Liver (tissue), 9 donors: ENCODE measurements around the gene TNNI3K. TPM values are rescaled to one million over a fixed set of nuclear protein-coding genes. Genes with fewer than 3 reads are reported as not detected.

Experiments
- DNase-seq: peaks from one replicate; pipeline ENCODE4 v3.0.0-alpha.2; 2017; ENCODE audit warnings: low spot score
- H3K27ac ChIP-seq, 2 donors: one replicate each; pipeline ENCODE4 v1.7.0; 2013; ENCODE audit warnings: inconsistent platforms in 2 of 2, low read length in 2 of 2, control low read depth in 1 of 2, low read depth in 1 of 2, mild to moderate bottlenecking in 1 of 2
- H3K27me3 ChIP-seq, 4 donors: one replicate each; pipeline versions ENCODE4 v1.6.1 to v1.7.0; 2013; ENCODE audit warnings: low read length in 3 of 4, inconsistent platforms in 1 of 4, mild to moderate bottlenecking in 1 of 4, moderate library complexity in 1 of 4; ENCODE audit not compliant: control insufficient read depth in 4 of 4, insufficient read depth in 4 of 4
- H3K36me3 ChIP-seq, 4 donors: one replicate each; pipeline versions ENCODE4 v1.6.1 to v1.7.0; 2013; ENCODE audit warnings: low read length in 3 of 4, mild to moderate bottlenecking in 3 of 4, low read depth in 1 of 4, moderate library complexity in 1 of 4; ENCODE audit not compliant: control insufficient read depth in 4 of 4, insufficient read depth in 3 of 4
- H3K4me1 ChIP-seq, 4 donors: one replicate each; pipeline versions ENCODE4 v1.6.1 to v1.7.0; 2013; ENCODE audit warnings: low read length in 3 of 4, mild to moderate bottlenecking in 3 of 4, moderate library complexity in 1 of 4; ENCODE audit not compliant: control insufficient read depth in 4 of 4, insufficient read depth in 4 of 4
- H3K4me3 ChIP-seq, 3 donors: one replicate each; pipeline versions ENCODE4 v1.6.1 to v1.7.0; 2013; ENCODE audit warnings: low read length in 3 of 3, control low read depth in 1 of 3, low read depth in 1 of 3, mild to moderate bottlenecking in 1 of 3
- H3K9ac ChIP-seq, 2 donors: one replicate each; pipeline ENCODE4 v1.7.0; 2013; ENCODE audit warnings: low read length in 2 of 2, mild to moderate bottlenecking in 2 of 2, moderate library complexity in 2 of 2, control low read depth in 1 of 2, low read depth in 1 of 2
- H3K9me3 ChIP-seq, 4 donors: one replicate each; pipeline versions ENCODE4 v1.6.1 to v1.7.0; 2013; ENCODE audit warnings: low read length in 3 of 4; ENCODE audit not compliant: control insufficient read depth in 4 of 4
- ATF3 ChIP-seq: IDR thresholded peaks from 2 replicates; pipeline ENCODE4 v1.6.1; 2016; ENCODE audit warnings: antibody characterized with exemption
- CTCF ChIP-seq: fragments of 150-350 bp; IDR thresholded peaks from 2 replicates; pipeline ENCODE4 v1.5.1; 2017; ENCODE audit warnings: improper control_type of control experiment, low read depth, low read length; ENCODE audit not compliant: missing input control
- EGR1 ChIP-seq, 2 donors: IDR thresholded peaks; 2 replicates each; pipeline ENCODE4 v1.6.1; 2016 to 2018; ENCODE audit warnings: antibody characterized with exemption in 2 of 2, low read depth in 2 of 2
- FOXA2 ChIP-seq: IDR thresholded peaks from 2 replicates; pipeline ENCODE4 v1.6.1; 2016; ENCODE audit warnings: antibody characterized with exemption
- GABPA ChIP-seq, 2 donors: IDR thresholded peaks in 1 of 2; conservative IDR thresholded peaks in 1 of 2; 2 replicates each; pipeline ENCODE4 v1.6.1; 2016; ENCODE audit warnings: antibody characterized with exemption in 2 of 2, mild to moderate bottlenecking in 1 of 2, moderate library complexity in 1 of 2
- HNF4G ChIP-seq: IDR thresholded peaks from 2 replicates; pipeline ENCODE4 v1.6.1; 2016; ENCODE audit warnings: antibody characterized with exemption
- JUND ChIP-seq, 2 donors: IDR thresholded peaks; 2 replicates each; pipeline ENCODE4 v1.6.1; 2016; ENCODE audit warnings: antibody characterized with exemption in 2 of 2
- MAX ChIP-seq: IDR thresholded peaks from 2 replicates; pipeline ENCODE4 v1.6.1; 2016; ENCODE audit warnings: antibody characterized with exemption
- NR2F2 ChIP-seq: IDR thresholded peaks from 2 replicates; pipeline ENCODE4 v1.6.1; 2016; ENCODE audit warnings: antibody characterized with exemption
- RAD21 ChIP-seq, 2 donors: IDR thresholded peaks; 2 replicates each; pipeline ENCODE4 v1.6.1; 2016; ENCODE audit warnings: antibody characterized with exemption in 2 of 2, mild to moderate bottlenecking in 2 of 2
- REST ChIP-seq: IDR thresholded peaks from 2 replicates; pipeline ENCODE4 v1.6.1; 2016; ENCODE audit warnings: antibody characterized with exemption, mild to moderate bottlenecking
- SP1 ChIP-seq: IDR thresholded peaks from 2 replicates; pipeline ENCODE4 v1.6.1; 2018; ENCODE audit warnings: antibody characterized with exemption, mild to moderate bottlenecking
- ZBTB33 ChIP-seq: IDR thresholded peaks from 2 replicates; pipeline ENCODE4 v1.6.1; 2016; ENCODE audit warnings: antibody characterized with exemption
- WGBS: extraction: QIAGEN DNeasy Blood & Tissue Kit; methylation state at CpG from one replicate; pipeline ENCODE4 v1.1.7; 2013; 5-methylcytosine and 5-hydroxymethylcytosine counted together
- polyA plus RNA-seq, 2 donors: library from polyadenylated mRNA; stranded (reverse) in 1 of 2; unstranded in 1 of 2; fragments of 200-250 nt in 1 of 2; fragments of >200 nt in 1 of 2; fragmentation: Nextera tagmentation in 1 of 2; extraction: Ambion mirVana in 1 of 2; gene quantifications; one replicate each; pipeline versions ENCODE4 v1.2.1 to v1.2.3, GENCODE V29; 2013 to 2015
- total RNA-seq, 2 donors: library from RNA; depleted of rRNA; stranded (reverse); fragments of >200 nt; gene quantifications; one replicate each; pipeline ENCODE4 v1.2.3, GENCODE V29; 2014
- donor health status: healthy.
- donor health status: healthy.
- donor health status: healthy.
- donor health status: healthy.
- donor health status: healthy.

TNNI3K gene
- total and polyA plus RNA-seq, 4 donors: 0.09 to 0.10 TPM; not detected in 2

GRCh38 chr1:74517599-74518051 is 282.4 kb downstream of the TNNI3K start (continued):
- TF ChIP-seq REST (no peak), SP1 (no peak), NR2F2 (no peak), ATF3 (no peak), EGR1 (IDR thresholded peaks at IDR 0.05; ENCODE audit: low read depth in 2 of 2) (no peak)

GRCh38 chr1:74522148-74522547 is 287.0 kb downstream of the TNNI3K start:
- peaks cover 0 to 2% (median 0%) of the 10 kb centered on the region in 4 donors for H3K4me1 ChIP-seq
- 44% methylated on average over 4 of the region's 4 CpGs for WGBS
- H3K9me3 ChIP-seq: no peaks in the 10 kb centered on the region
- no peak for DNase-seq
- no peaks in the 10 kb centered on the region for H3K36me3 ChIP-seq
- H3K27ac ChIP-seq: no peak overlapping the region
- H3K4me3 ChIP-seq: no peak overlapping the region
- TF ChIP-seq GABPA (IDR thresholded peaks at IDR 0.05 in 1 of 2, conservative IDR thresholded peaks at IDR 0.05 in 1 of 2) (no peak), MAX (no peak), FOXA2 (no peak), ATF3 (no peak), RAD21 (IDR thresholded peaks at IDR 0.05) (no peak), CTCF (no peak)
- H3K27me3 ChIP-seq: no peaks in the 10 kb centered on the region
- H3K9ac ChIP-seq: no peak overlapping the region

GRCh38 chr1:74523873-74524480 is 288.8 kb downstream of the TNNI3K start:
- Histone ChIP-seq H3K27ac (no peak overlapping the region), H3K36me3 (no peaks in the 10 kb centered on the region), H3K9me3 (no peaks in the 10 kb centered on the region), H3K4me1 (peaks cover 0 to 2% (median 0%) of the 10 kb centered on the region in 4 donors), H3K4me3 (no peak overlapping the region), H3K27me3 (no peaks in the 10 kb centered on the region), H3K9ac (no peak overlapping the region)
- no peak for DNase-seq
- no peak for TF ChIP-seq MAX
- TF ChIP-seq FOXA2: no peak
- no peak for TF ChIP-seq JUND (IDR thresholded peaks at IDR 0.05)
- no peak for TF ChIP-seq ZBTB33
- no peak for TF ChIP-seq EGR1 (IDR thresholded peaks at IDR 0.05; ENCODE audit: low read depth in 2 of 2)
- no peak for TF ChIP-seq CTCF
- TF ChIP-seq REST: no peak
- TF ChIP-seq HNF4G: no peak
- WGBS: 77% methylated on average over 2 of the region's 2 CpGs
